HEK293 (cell line): ENCODE data around the gene CPNE4.

Source experiments
- CTCF ChIA-PET: fragments of 350-600 bp; formaldehyde crosslinking; extraction: SDS; loops from one replicate; lab custom pipeline; 2021; ENCODE audit warnings: antibody characterized with exemption; lab: Yijun Ruan, JAX
- POLR2A ChIA-PET: fragments of 300-600 bp; formaldehyde crosslinking; extraction: SDS; loops from one replicate; lab custom pipeline; 2020; ENCODE audit warnings: antibody characterized with exemption, inconsistent platforms; lab: Yijun Ruan, JAX
- H3K27ac ChIP-seq: fragments of 200-500 bp; sonication (Bioruptor generic); 2 replicates; pipeline ENCODE4 v1.5.1; 2014; ENCODE audit warnings: low read depth, low read length, control low read depth, inconsistent platforms; ENCODE audit errors: extremely low read depth
- H3K36me3 ChIP-seq, 2 experiments: fragments of 200-500 bp in 1 of 2; sonication (Bioruptor generic) in 1 of 2; 1 replicate in 1 of 2; 2 replicates in 1 of 2; pipeline ENCODE4 v1.5.1; 2014 to 2017; ENCODE audit warnings: inconsistent platforms in 2 of 2, low read length in 2 of 2; ENCODE audit not compliant: control insufficient read depth in 2 of 2, insufficient read depth in 1 of 2
- H3K4me1 ChIP-seq: fragments of 200-500 bp; sonication (Bioruptor generic); 2 replicates; pipeline ENCODE4 v1.5.1; 2014; ENCODE audit warnings: mild to moderate bottlenecking, low read length, inconsistent platforms; ENCODE audit not compliant: control insufficient read depth, insufficient read depth
- H3K4me3 ChIP-seq: 2 replicates; pipeline ENCODE4 v1.5.1; 2011; ENCODE audit warnings: low read depth, mild to moderate bottlenecking, control low read depth, low read length, moderate library complexity
- H3K9me3 ChIP-seq: fragments of 200-500 bp; sonication (Bioruptor generic); 2 replicates; pipeline ENCODE4 v1.5.1; 2014; ENCODE audit warnings: low read depth, low read length, inconsistent platforms; ENCODE audit not compliant: control insufficient read depth, insufficient read depth
- AEBP2 ChIP-seq: fragments of 450-650 bp; formaldehyde crosslinking; IDR thresholded peaks from 2 replicates; pipeline ENCODE4 v1.5.1; 2016; ENCODE audit warnings: missing biosample characterization, missing genetic modification characterization, borderline replicate concordance
- ATF2 ChIP-seq: fragments of 450-650 bp; formaldehyde crosslinking; IDR thresholded peaks from 2 replicates; pipeline ENCODE4 v1.5.1; 2016; ENCODE audit warnings: missing biosample characterization, missing genetic modification characterization, low read depth
- EGR2 ChIP-seq: fragments of 450-650 bp; formaldehyde crosslinking; IDR thresholded peaks from 2 replicates; pipeline ENCODE4 v1.5.1; 2016; ENCODE audit warnings: low read depth, missing biosample characterization, missing genetic modification characterization
- HOXD13 ChIP-seq: sonication (generic); formaldehyde crosslinking; IDR thresholded peaks from 2 replicates; pipeline ENCODE4 v1.8.0; 2022; ENCODE audit warnings: missing genetic modification reagents, borderline replicate concordance
- KLF16 ChIP-seq: fragments of 450-650 bp; formaldehyde crosslinking; IDR thresholded peaks from 2 replicates; pipeline ENCODE4 v1.5.1; 2017; ENCODE audit warnings: missing biosample characterization, missing genetic modification characterization
- MYNN ChIP-seq: fragments of 450-650 bp; formaldehyde crosslinking; IDR thresholded peaks from 2 replicates; pipeline ENCODE4 v1.5.1; 2016; ENCODE audit warnings: missing biosample characterization, missing genetic modification characterization, borderline replicate concordance
- PRDM1 ChIP-seq: fragments of 450-650 bp; formaldehyde crosslinking; IDR thresholded peaks from 2 replicates; pipeline ENCODE4; 2016; ENCODE audit warnings: missing biosample characterization, missing genetic modification characterization
- SP3 ChIP-seq: fragments of 450-650 bp; formaldehyde crosslinking; IDR thresholded peaks from 2 replicates; pipeline ENCODE4 v1.5.1; 2016; ENCODE audit warnings: missing biosample characterization, missing genetic modification characterization
- ZBTB48 ChIP-seq: fragments of 450-650 bp; formaldehyde crosslinking; IDR thresholded peaks from 2 replicates; pipeline ENCODE4 v1.5.1; 2016; ENCODE audit warnings: missing biosample characterization, missing genetic modification characterization
- ZBTB6 ChIP-seq: fragments of 450-650 bp; formaldehyde crosslinking; IDR thresholded peaks from 2 replicates; pipeline ENCODE4 v1.5.1; 2017; ENCODE audit warnings: missing biosample characterization, missing genetic modification characterization
- ZNF114 ChIP-seq: fragments of 450-650 bp; formaldehyde crosslinking; IDR thresholded peaks from 2 replicates; pipeline ENCODE4 v1.5.0; 2017; ENCODE audit warnings: missing biosample characterization, missing genetic modification characterization
- ZNF140 ChIP-seq: fragments of 450-650 bp; formaldehyde crosslinking; IDR thresholded peaks from 2 replicates; pipeline ENCODE4 v1.5.1; 2016; ENCODE audit warnings: missing biosample characterization, missing genetic modification characterization
- ZNF211 ChIP-seq: fragments of 450-650 bp; formaldehyde crosslinking; IDR thresholded peaks from 2 replicates; pipeline ENCODE4 v1.5.1; 2016; ENCODE audit warnings: low read depth, missing biosample characterization, missing genetic modification characterization
- ZNF24 ChIP-seq: fragments of 450-650 bp; formaldehyde crosslinking; IDR thresholded peaks from 2 replicates; pipeline ENCODE4 v1.5.1; 2016; ENCODE audit warnings: missing biosample characterization, missing genetic modification characterization
- ZNF248 ChIP-seq: fragments of 450-650 bp; formaldehyde crosslinking; IDR thresholded peaks from 2 replicates; pipeline ENCODE4 v1.5.1; 2017; ENCODE audit warnings: missing biosample characterization, missing genetic modification characterization
- ZNF274 ChIP-seq, 2 experiments: fragments of 200-500 bp in 1 of 2; fragments of 450-650 bp in 1 of 2; sonication (Bioruptor generic) in 1 of 2; formaldehyde crosslinking in 1 of 2; IDR thresholded peaks; 2 replicates each; pipeline versions ENCODE4 v1.5.1 to v1.6.1; 2014 to 2016; ENCODE audit warnings: borderline replicate concordance in 1 of 2, inconsistent platforms in 1 of 2, low read length in 1 of 2, missing biosample characterization in 1 of 2, missing genetic modification characterization in 1 of 2
- ZNF280D ChIP-seq: fragments of 450-650 bp; formaldehyde crosslinking; IDR thresholded peaks from 2 replicates; pipeline ENCODE4 v1.5.1; 2016; ENCODE audit warnings: missing biosample characterization, missing genetic modification characterization
- ZNF311 ChIP-seq: fragments of 450-650 bp; formaldehyde crosslinking; IDR thresholded peaks from 2 replicates; pipeline ENCODE4 v1.5.1; 2017; ENCODE audit warnings: missing biosample characterization, missing genetic modification characterization, borderline replicate concordance
- ZNF341 ChIP-seq: fragments of 450-650 bp; formaldehyde crosslinking; IDR thresholded peaks from 2 replicates; pipeline ENCODE4; 2016; ENCODE audit warnings: low read depth, missing biosample characterization, missing genetic modification characterization
- ZNF350 ChIP-seq: fragments of 450-650 bp; formaldehyde crosslinking; IDR thresholded peaks from 2 replicates; pipeline ENCODE4 v1.5.0; 2017; ENCODE audit warnings: missing biosample characterization, mild to moderate bottlenecking, missing genetic modification characterization
- ZNF416 ChIP-seq: fragments of 450-650 bp; formaldehyde crosslinking; IDR thresholded peaks from 2 replicates; pipeline ENCODE4 v1.5.1; 2016; ENCODE audit warnings: missing biosample characterization, missing genetic modification characterization
- ZNF48 ChIP-seq: fragments of 450-650 bp; formaldehyde crosslinking; IDR thresholded peaks from 2 replicates; pipeline ENCODE4 v1.5.1; 2016; ENCODE audit warnings: missing biosample characterization, missing genetic modification characterization
- ZNF639 ChIP-seq: fragments of 450-650 bp; formaldehyde crosslinking; IDR thresholded peaks from 2 replicates; pipeline ENCODE4 v1.5.1; 2016; ENCODE audit warnings: missing biosample characterization, missing genetic modification characterization
- ZNF664 ChIP-seq: fragments of 450-650 bp; formaldehyde crosslinking; IDR thresholded peaks from 2 replicates; pipeline ENCODE4 v1.5.1; 2016; ENCODE audit warnings: missing biosample characterization, missing genetic modification characterization
- ZNF830 ChIP-seq: fragments of 450-650 bp; IDR thresholded peaks from 2 replicates; pipeline ENCODE4 v1.5.0; 2018; ENCODE audit warnings: missing biosample characterization, missing genetic modification characterization, low read depth, mild to moderate bottlenecking, moderate library complexity
- TF ChIP-seq, protein P1 (sequence below): fragments of 450-650 bp; formaldehyde crosslinking; IDR thresholded peaks from 2 replicates; pipeline ENCODE4 v1.5.1; 2016; ENCODE audit warnings: missing biosample characterization, missing genetic modification characterization
- TF ChIP-seq, protein P2 (sequence below): fragments of 450-650 bp; formaldehyde crosslinking; IDR thresholded peaks from 2 replicates; pipeline ENCODE4 v1.5.1; 2016; ENCODE audit warnings: missing biosample characterization, missing genetic modification characterization
- TF ChIP-seq, protein P3 (sequence below): fragments of 450-650 bp; formaldehyde crosslinking; IDR thresholded peaks from 2 replicates; pipeline ENCODE4 v1.5.1; 2016; ENCODE audit warnings: missing biosample characterization, missing genetic modification characterization

The CPNE4 gene

DNA sequence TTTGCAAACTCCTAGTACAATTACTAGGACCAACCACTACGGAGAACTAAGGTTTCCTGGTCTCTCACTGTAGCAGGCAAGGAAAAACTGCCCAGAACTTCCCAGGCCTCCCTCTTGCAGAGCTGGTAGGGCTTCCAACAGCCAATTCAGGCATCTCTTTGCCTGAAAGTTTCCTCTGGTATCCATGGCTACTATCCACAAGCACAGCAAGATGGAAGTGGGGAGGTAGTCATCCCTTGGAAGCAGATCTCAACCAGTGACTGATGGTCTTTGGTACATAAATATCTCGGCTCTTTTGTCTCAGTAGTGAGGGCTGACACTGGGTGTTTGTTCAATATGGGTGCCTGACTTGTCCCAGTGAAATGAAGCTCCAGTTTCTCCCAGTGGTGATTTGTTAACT, 330.7 kb downstream of the CPNE4 start (continued):
- TF ChIP-seq ATF2 (tag by site-specific recombination): no peak
- no peak for TF ChIP-seq ZBTB48 (tag by site-specific recombination)
- no peak for TF ChIP-seq ZNF311
- TF ChIP-seq AEBP2: no peak
- TF ChIP-seq ZNF830 (tag by site-specific recombination): no peak
- no peak for TF ChIP-seq ZNF639
- no peak for TF ChIP-seq ZNF24
- TF ChIP-seq, protein P1, sequence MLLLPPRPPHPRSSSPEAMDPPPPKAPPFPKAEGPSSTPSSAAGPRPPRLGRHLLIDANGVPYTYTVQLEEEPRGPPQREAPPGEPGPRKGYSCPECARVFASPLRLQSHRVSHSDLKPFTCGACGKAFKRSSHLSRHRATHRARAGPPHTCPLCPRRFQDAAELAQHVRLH: no peak
- TF ChIP-seq ZNF341 (tag by site-specific recombination): no peak
- TF ChIP-seq MYNN: no peak
- no peak for TF ChIP-seq SP3 (tag by site-specific recombination)
- TF ChIP-seq ZBTB6: no peak

- ChIA-PET POLR2A (no interaction called here), CTCF (no interaction called here)
- no peak overlapping the region for H3K27ac ChIP-seq
- H3K36me3 ChIP-seq: no peaks in the 10 kb centered on the region
- no peak overlapping the region for H3K4me3 ChIP-seq
- H3K4me1 ChIP-seq: no peaks in the 10 kb centered on the region
- H3K9me3 ChIP-seq: no peaks in the 10 kb centered on the region
- TF ChIP-seq PRDM1 (no peak), ZNF280D (no peak), ZNF248 (tag by site-specific recombination) (no peak), ZNF114 (tag by site-specific recombination) (no peak), ZNF274 (IDR thresholded peaks at IDR 0.05; ENCODE audit: low read length) (no peak), ZNF274 (tag by site-specific recombination; IDR thresholded peaks at IDR 0.05; ENCODE audit: borderline replicate concordance) (no peak), ZNF48 (tag by site-specific recombination) (no peak), EGR2 (tag by site-specific recombination) (no peak), ZNF416 (tag by site-specific recombination) (no peak), KLF16 (tag by site-specific recombination) (no peak), ZNF140 (tag by site-specific recombination) (no peak), ZNF664 (tag by site-specific recombination) (no peak), ZNF211 (no peak), HOXD13 (CRISPR knock-in tag) (no peak), ZNF350 (tag by site-specific recombination) (no peak)
- TF ChIP-seq, protein P2, sequence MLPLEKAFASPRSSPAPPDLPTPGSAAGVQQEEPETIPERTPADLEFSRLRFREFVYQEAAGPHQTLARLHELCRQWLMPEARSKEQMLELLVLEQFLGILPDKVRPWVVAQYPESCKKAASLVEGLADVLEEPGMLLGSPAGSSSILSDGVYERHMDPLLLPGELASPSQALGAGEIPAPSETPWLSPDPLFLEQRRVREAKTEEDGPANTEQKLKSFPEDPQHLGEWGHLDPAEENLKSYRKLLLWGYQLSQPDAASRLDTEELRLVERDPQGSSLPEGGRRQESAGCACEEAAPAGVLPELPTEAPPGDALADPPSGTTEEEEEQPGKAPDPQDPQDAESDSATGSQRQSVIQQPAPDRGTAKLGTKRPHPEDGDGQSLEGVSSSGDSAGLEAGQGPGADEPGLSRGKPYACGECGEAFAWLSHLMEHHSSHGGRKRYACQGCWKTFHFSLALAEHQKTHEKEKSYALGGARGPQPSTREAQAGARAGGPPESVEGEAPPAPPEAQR (tag by site-specific recombination): no peak
- TF ChIP-seq, protein P3, sequence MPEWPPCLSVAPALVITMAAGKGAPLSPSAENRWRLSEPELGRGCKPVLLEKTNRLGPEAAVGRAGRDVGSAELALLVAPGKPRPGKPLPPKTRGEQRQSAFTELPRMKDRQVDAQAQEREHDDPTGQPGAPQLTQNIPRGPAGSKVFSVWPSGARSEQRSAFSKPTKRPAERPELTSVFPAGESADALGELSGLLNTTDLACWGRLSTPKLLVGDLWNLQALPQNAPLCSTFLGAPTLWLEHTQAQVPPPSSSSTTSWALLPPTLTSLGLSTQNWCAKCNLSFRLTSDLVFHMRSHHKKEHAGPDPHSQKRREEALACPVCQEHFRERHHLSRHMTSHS (tag by site-specific recombination): no peak
These were observed 332.7 kb downstream of the CPNE4 start for GRCh38 chr3:131702146-131702545.
